Erythroblast (primary cell): ENCODE results near the gene KCNMB1.

Experiments used
- GATA1 ChIP-seq: IDR thresholded peaks from 2 replicates; pipeline ENCODE4 v1.6.1; 2011; ENCODE audit warnings: low read depth, mild to moderate bottlenecking, control low read depth, low read length, moderate library complexity
- POLR2A ChIP-seq: IDR thresholded peaks from 2 replicates; pipeline ENCODE4 v1.6.1; 2011; ENCODE audit warnings: mild to moderate bottlenecking, low read length

DNA sequence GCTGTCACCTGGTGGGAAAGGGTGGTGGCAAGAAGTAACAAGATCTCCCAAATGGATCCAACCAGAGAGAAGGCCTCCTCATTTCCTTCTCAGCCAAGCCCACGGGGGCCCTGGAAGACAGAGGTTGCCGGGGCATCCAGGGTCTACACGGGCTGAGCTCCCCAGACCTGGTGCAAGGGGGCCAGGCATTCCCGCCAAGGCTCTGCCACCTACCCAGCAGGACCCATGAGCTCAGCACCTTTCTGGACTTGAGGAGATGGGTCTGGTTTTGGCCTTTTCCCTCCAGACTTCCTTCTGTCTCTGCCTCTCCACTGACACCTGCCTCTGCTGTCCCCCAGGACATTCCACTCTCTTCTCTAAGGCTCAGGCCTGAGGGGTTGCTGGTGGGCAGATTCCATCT is 42.4 kb upstream of the KCNMB1 start:
- TF ChIP-seq POLR2A: no peak
- TF ChIP-seq GATA1: no peak
